Fibroblast of skin of right quadriceps (primary cell): ENCODE results near the gene TMEM131L.
A peak's percentile ranks its signal among the peaks of the same experiment; 100 is the strongest.
"Not testable (repeated sequence)": the region's sequence is repeated elsewhere in the genome, so short reads cannot be mapped to it uniquely, and the experiment has no call there.

ENCODE experiments used
- DNase-seq: peaks from one replicate; pipeline ENCODE4 v3.0.0-alpha.2; 2013

The TMEM131L gene

GRCh38 chr4:153543351-153543750 is 77.2 kb downstream of the TMEM131L start:
- no peak for DNase-seq

GRCh38 chr4:153545822-153546221 is 79.7 kb downstream of the TMEM131L start:
- DNase-seq: no peak

- no peak for DNase-seq
Observed at GRCh38 chr4:153546280-153546679, 80.1 kb downstream of the TMEM131L start.

GRCh38 chr4:153547520-153547919 is 81.4 kb downstream of the TMEM131L start:
- no peak for DNase-seq

- DNase-seq: not testable (repeated sequence)
Observed at GRCh38 chr4:153548907-153549306, 82.7 kb downstream of the TMEM131L start.

GRCh38 chr4:153549405-153549804 is 83.2 kb downstream of the TMEM131L start:
- no peak for DNase-seq

- peak; percentile 10 for DNase-seq
Observed at GRCh38 chr4:153553155-153553818, 87.1 kb downstream of the TMEM131L start.

GRCh38 chr4:153553819-153554170 is 87.6 kb downstream of the TMEM131L start:
- no peak for DNase-seq

GRCh38 chr4:153555730-153556434 is 89.7 kb downstream of the TMEM131L start:
- peak; percentile 82 for DNase-seq

- DNase-seq: no peak
Observed at GRCh38 chr4:153556435-153556815, 90.3 kb downstream of the TMEM131L start.

- DNase-seq: peak; percentile 61
Observed at GRCh38 chr4:153560908-153561307, 94.7 kb downstream of the TMEM131L start.

GRCh38 chr4:153564630-153565525 is 98.7 kb downstream of the TMEM131L start:
- peak; percentile 24 for DNase-seq

GRCh38 chr4:153566631-153567150 is 100.5 kb downstream of the TMEM131L start:
- no peak for DNase-seq

GRCh38 chr4:153567660-153568059 is 101.5 kb downstream of the TMEM131L start:
- DNase-seq: not testable (repeated sequence)

GRCh38 chr4:153570228-153570973 is 104.2 kb downstream of the TMEM131L start:
- no peak for DNase-seq

- DNase-seq: no peak
Observed at GRCh38 chr4:153571006-153571545, 104.9 kb downstream of the TMEM131L start.

- DNase-seq: no peak
Observed at GRCh38 chr4:153572609-153573008, 106.4 kb downstream of the TMEM131L start.

- DNase-seq: no peak
Observed at GRCh38 chr4:153573221-153573620, 107.1 kb downstream of the TMEM131L start.

GRCh38 chr4:153573881-153574802 is 108.0 kb downstream of the TMEM131L start:
- peak; percentile 88 for DNase-seq

- DNase-seq: no peak
Observed at GRCh38 chr4:153576443-153576774, 110.2 kb downstream of the TMEM131L start.

GRCh38 chr4:153577053-153577452 is 110.9 kb downstream of the TMEM131L start:
- DNase-seq: no peak
